ENCODE measurements around the gene MEIKIN.
"Not testable (repeated sequence)": the region's sequence is repeated elsewhere in the genome, so short reads cannot be mapped to it uniquely, and the experiment has no call there.

MEIKIN gene

GRCh38 chr5:131906668-131907067, 38.8 kb downstream of the MEIKIN start:
- Histone ChIP-seq H3K36me3 (ENCODE audit: insufficient read depth, low read length) (no peaks in the 10 kb centered on the region), H3K4me3 (ENCODE audit: low read depth, low read length) (no peak overlapping the region), H3K4me1 (ENCODE audit: control insufficient read depth, insufficient read depth, low read length, unreplicated experiment) (no peaks in the 10 kb centered on the region), H3K27me3 (ENCODE audit: insufficient read depth, low read length) (peaks cover 67% of the 10 kb centered on the region), H2AFZ (ENCODE audit: low read length, unreplicated experiment) (no peak overlapping the region), H3K79me2 (ENCODE audit: control insufficient read depth, insufficient read depth, low read length, unreplicated experiment) (no peaks in the 10 kb centered on the region), H3K27ac (ENCODE audit: low read depth, low read length) (no peak overlapping the region)

DNA sequence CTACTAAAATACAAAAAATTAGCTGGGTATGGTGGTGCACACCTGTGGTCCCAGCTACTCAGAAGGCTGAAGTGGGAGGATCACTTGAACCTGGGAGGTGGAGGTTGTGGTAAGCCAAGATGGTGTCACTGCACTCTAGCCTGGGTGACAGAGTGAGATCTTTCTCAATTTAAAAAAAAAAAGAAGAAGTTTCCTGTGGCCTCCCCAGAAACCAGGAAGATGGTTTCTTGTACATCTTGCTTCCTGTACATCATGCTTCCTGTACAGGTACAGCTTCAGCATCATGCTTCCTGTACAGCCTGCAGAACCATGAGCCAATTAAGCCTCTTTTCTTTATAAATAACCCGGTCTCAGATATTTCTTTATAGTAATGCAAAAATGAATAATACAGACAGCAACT, 43.2 kb downstream of the MEIKIN start:
- not testable (repeated sequence) for H3K27ac ChIP-seq (ENCODE audit: low read depth, low read length); H2AFZ ChIP-seq (ENCODE audit: low read length, unreplicated experiment); H3K4me1 ChIP-seq (ENCODE audit: control insufficient read depth, insufficient read depth, low read length, unreplicated experiment); H3K36me3 ChIP-seq (ENCODE audit: insufficient read depth, low read length); H3K4me3 ChIP-seq (ENCODE audit: low read depth, low read length); H3K79me2 ChIP-seq (ENCODE audit: control insufficient read depth, insufficient read depth, low read length, unreplicated experiment)
- peaks cover 29% of the 10 kb centered on the region for H3K27me3 ChIP-seq (ENCODE audit: insufficient read depth, low read length)

- no peak overlapping the region for H3K4me3 ChIP-seq (ENCODE audit: low read depth, low read length)
- H3K27ac ChIP-seq (ENCODE audit: low read depth, low read length) = no peak overlapping the region
- no peaks in the 10 kb centered on the region for H3K4me1 ChIP-seq (ENCODE audit: control insufficient read depth, insufficient read depth, low read length, unreplicated experiment)
- no peaks in the 10 kb centered on the region for H3K36me3 ChIP-seq (ENCODE audit: insufficient read depth, low read length)
- no peaks in the 10 kb centered on the region for H3K79me2 ChIP-seq (ENCODE audit: control insufficient read depth, insufficient read depth, low read length, unreplicated experiment)
- H3K27me3 ChIP-seq (ENCODE audit: insufficient read depth, low read length) = peaks cover 13% of the 10 kb centered on the region
- H2AFZ ChIP-seq (ENCODE audit: low read length, unreplicated experiment) = no peak overlapping the region
These were observed 45.8 kb downstream of the MEIKIN start for GRCh38 chr5:131899686-131900085.

GRCh38 chr5:131883984-131884383, 61.5 kb downstream of the MEIKIN start:
- H3K4me3 ChIP-seq (ENCODE audit: low read depth, low read length) = no peak overlapping the region
- no peaks in the 10 kb centered on the region for H3K36me3 ChIP-seq (ENCODE audit: insufficient read depth, low read length)
- H3K79me2 ChIP-seq (ENCODE audit: control insufficient read depth, insufficient read depth, low read length, unreplicated experiment) = no peaks in the 10 kb centered on the region
- no peaks in the 10 kb centered on the region for H3K4me1 ChIP-seq (ENCODE audit: control insufficient read depth, insufficient read depth, low read length, unreplicated experiment)
- peaks cover 46% of the 10 kb centered on the region for H3K27me3 ChIP-seq (ENCODE audit: insufficient read depth, low read length)
- no peak overlapping the region for H2AFZ ChIP-seq (ENCODE audit: low read length, unreplicated experiment)
- H3K27ac ChIP-seq (ENCODE audit: low read depth, low read length) = no peak overlapping the region

DNA sequence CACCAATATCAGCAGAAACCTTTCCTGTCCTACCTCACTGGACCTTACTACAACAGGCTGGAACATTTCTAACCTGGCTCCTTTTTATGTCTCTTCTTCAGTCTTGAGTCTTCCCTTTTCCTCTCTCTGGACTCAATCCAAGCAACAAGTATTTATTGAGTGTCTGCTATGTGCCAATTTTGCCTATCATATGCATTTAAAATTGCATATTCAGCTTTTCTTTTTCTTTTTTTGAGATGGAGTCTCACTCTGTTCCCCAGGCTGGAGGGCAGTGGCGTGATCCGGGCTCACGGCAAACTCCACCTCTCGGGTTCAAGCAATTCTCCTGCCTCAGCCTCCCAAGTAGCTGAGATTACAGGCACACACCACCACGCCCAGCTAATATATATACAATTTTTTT, 65.8 kb downstream of the MEIKIN start:
- H3K4me1 ChIP-seq (ENCODE audit: control insufficient read depth, insufficient read depth, low read length, unreplicated experiment) = no peaks in the 10 kb centered on the region
- no peaks in the 10 kb centered on the region for H3K79me2 ChIP-seq (ENCODE audit: control insufficient read depth, insufficient read depth, low read length, unreplicated experiment)
- no peak overlapping the region for H2AFZ ChIP-seq (ENCODE audit: low read length, unreplicated experiment)
- H3K27me3 ChIP-seq (ENCODE audit: insufficient read depth, low read length) = peaks cover 31% of the 10 kb centered on the region
- no peak overlapping the region for H3K4me3 ChIP-seq (ENCODE audit: low read depth, low read length)
- H3K27ac ChIP-seq (ENCODE audit: low read depth, low read length) = no peak overlapping the region
- no peaks in the 10 kb centered on the region for H3K36me3 ChIP-seq (ENCODE audit: insufficient read depth, low read length)

DNA sequence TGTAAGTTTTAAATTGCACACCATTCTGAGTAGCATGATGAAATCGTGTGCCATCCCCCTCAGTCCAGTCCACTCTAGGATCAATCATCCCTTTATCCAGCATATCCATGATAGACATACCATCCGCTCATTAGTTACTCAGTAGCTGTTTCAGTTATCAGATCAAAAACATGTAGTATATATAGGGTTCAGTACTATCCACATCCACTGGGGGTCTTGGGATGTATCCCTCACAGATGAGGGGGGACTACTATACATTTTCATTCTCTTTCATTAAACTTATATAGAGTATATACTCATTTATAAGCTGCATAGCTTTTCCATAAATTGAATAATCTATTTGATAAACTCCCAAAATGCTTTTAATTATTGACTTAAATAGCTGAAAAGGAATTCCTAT, 67.6 kb downstream of the MEIKIN start:
- H3K27me3 ChIP-seq (ENCODE audit: insufficient read depth, low read length) = peaks cover 20% of the 10 kb centered on the region; the same call in 1 of the 2 replicates
- no peak overlapping the region for H3K27ac ChIP-seq (ENCODE audit: low read depth, low read length)
- no peaks in the 10 kb centered on the region for H3K36me3 ChIP-seq (ENCODE audit: insufficient read depth, low read length)
- no peak overlapping the region for H3K4me3 ChIP-seq (ENCODE audit: low read depth, low read length)
- no peak overlapping the region for H2AFZ ChIP-seq (ENCODE audit: low read length, unreplicated experiment)
- no peaks in the 10 kb centered on the region for H3K4me1 ChIP-seq (ENCODE audit: control insufficient read depth, insufficient read depth, low read length, unreplicated experiment)
- no peaks in the 10 kb centered on the region for H3K79me2 ChIP-seq (ENCODE audit: control insufficient read depth, insufficient read depth, low read length, unreplicated experiment)

DNA sequence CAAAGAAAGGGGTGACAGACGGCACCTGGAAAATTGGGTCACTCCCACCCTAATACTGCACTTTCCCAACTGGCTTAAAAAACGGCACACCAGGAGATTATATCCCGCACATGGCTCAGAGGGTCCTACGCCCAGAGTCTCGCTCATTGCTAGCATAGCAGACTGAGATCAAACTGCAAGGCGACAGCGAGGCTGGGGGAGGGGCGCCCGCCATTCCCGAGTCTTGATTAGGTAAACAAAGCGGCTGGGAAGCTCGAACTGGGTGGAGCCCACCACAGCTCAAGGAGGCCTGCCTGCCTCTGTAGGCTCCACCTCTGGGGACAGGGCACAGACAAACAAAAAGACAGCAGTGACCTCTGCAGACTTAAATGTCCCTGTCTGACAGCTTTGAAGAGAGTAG, 74.2 kb downstream of the MEIKIN start:
- H3K27ac ChIP-seq (ENCODE audit: low read depth, low read length); H3K36me3 ChIP-seq (ENCODE audit: insufficient read depth, low read length): not testable (repeated sequence)
- H3K27me3 ChIP-seq (ENCODE audit: insufficient read depth, low read length) = peaks cover 18% of the 10 kb centered on the region

DNA sequence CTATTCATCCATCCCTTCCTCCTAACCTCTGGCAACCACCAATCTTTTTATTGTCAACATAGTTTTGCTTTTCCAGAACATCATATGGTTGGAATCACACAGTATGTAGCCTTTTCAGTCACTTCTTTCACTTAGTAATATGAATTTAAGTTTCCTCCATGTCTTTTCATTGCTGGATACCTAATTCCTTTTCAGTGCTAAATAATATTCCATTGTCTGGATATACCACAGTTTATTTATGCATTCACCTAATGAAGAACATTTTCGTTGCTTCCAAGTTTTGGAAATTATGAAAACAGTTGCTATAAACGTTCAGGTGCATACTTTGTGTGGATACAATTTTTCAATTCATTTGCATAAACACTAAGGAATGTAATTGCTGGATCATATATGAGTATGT, 77.9 kb downstream of the MEIKIN start:
- H3K4me3 ChIP-seq (ENCODE audit: low read depth, low read length) = no peak overlapping the region

More for the DNA sequence above, 74.2 kb downstream of the MEIKIN start:
- H2AFZ ChIP-seq (ENCODE audit: low read length, unreplicated experiment); H3K4me1 ChIP-seq (ENCODE audit: control insufficient read depth, insufficient read depth, low read length, unreplicated experiment); H3K79me2 ChIP-seq (ENCODE audit: control insufficient read depth, insufficient read depth, low read length, unreplicated experiment); H3K4me3 ChIP-seq (ENCODE audit: low read depth, low read length): not testable (repeated sequence)

DNA sequence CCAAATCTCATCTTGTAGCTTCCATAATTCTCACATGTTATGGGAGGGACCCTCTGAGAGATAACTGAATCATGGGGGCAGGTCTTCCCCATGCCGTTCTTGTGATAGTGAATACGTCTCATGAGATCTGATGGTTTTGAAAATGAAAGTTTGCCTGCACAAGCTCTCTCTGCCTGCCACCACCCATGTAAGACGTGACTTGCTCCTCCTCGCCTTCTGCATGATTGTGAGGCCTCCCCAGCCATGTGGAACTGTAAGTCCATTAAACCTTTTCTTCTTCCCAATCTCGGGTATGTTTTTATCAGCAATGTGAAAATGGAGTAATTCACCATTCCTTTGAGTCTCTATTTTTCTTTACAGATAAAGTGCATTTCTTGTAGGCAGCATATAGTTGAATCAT, 81.8 kb downstream of the MEIKIN start:
- H3K79me2 ChIP-seq (ENCODE audit: control insufficient read depth, insufficient read depth, low read length, unreplicated experiment) = no peaks in the 10 kb centered on the region
- no peak overlapping the region for H3K27ac ChIP-seq (ENCODE audit: low read depth, low read length)
- no peaks in the 10 kb centered on the region for H3K36me3 ChIP-seq (ENCODE audit: insufficient read depth, low read length)
- H3K4me1 ChIP-seq (ENCODE audit: control insufficient read depth, insufficient read depth, low read length, unreplicated experiment) = no peaks in the 10 kb centered on the region
- no peak overlapping the region for H2AFZ ChIP-seq (ENCODE audit: low read length, unreplicated experiment)
- H3K27me3 ChIP-seq (ENCODE audit: insufficient read depth, low read length) = peaks cover 14% of the 10 kb centered on the region
- H3K4me3 ChIP-seq (ENCODE audit: low read depth, low read length) = no peak overlapping the region

More for the DNA sequence above, 77.9 kb downstream of the MEIKIN start:
- Histone ChIP-seq H3K27me3 (ENCODE audit: insufficient read depth, low read length) (peaks cover 23% of the 10 kb centered on the region), H3K4me1 (ENCODE audit: control insufficient read depth, insufficient read depth, low read length, unreplicated experiment) (no peaks in the 10 kb centered on the region), H3K79me2 (ENCODE audit: control insufficient read depth, insufficient read depth, low read length, unreplicated experiment) (no peaks in the 10 kb centered on the region), H3K27ac (ENCODE audit: low read depth, low read length) (no peak overlapping the region), H3K36me3 (ENCODE audit: insufficient read depth, low read length) (no peaks in the 10 kb centered on the region), H2AFZ (ENCODE audit: low read length, unreplicated experiment) (no peak overlapping the region)

GRCh38 chr5:131857388-131857787, 88.1 kb downstream of the MEIKIN start:
- H3K36me3 ChIP-seq (ENCODE audit: insufficient read depth, low read length) = no peaks in the 10 kb centered on the region
- H3K79me2 ChIP-seq (ENCODE audit: control insufficient read depth, insufficient read depth, low read length, unreplicated experiment) = no peaks in the 10 kb centered on the region
- peaks cover 7% of the 10 kb centered on the region for H3K4me1 ChIP-seq (ENCODE audit: control insufficient read depth, insufficient read depth, low read length, unreplicated experiment)
- no peak overlapping the region for H3K4me3 ChIP-seq (ENCODE audit: low read depth, low read length)
- no peak overlapping the region for H2AFZ ChIP-seq (ENCODE audit: low read length, unreplicated experiment)
- peaks cover 18% of the 10 kb centered on the region for H3K27me3 ChIP-seq (ENCODE audit: insufficient read depth, low read length)
- H3K27ac ChIP-seq (ENCODE audit: low read depth, low read length) = no peak overlapping the region

- no peaks in the 10 kb centered on the region for H3K79me2 ChIP-seq (ENCODE audit: control insufficient read depth, insufficient read depth, low read length, unreplicated experiment)
- H3K27ac ChIP-seq (ENCODE audit: low read depth, low read length) = no peak overlapping the region
- H3K4me3 ChIP-seq (ENCODE audit: low read depth, low read length) = no peak overlapping the region
- H2AFZ ChIP-seq (ENCODE audit: low read length, unreplicated experiment) = no peak overlapping the region
- peaks cover 7% of the 10 kb centered on the region for H3K4me1 ChIP-seq (ENCODE audit: control insufficient read depth, insufficient read depth, low read length, unreplicated experiment)
- H3K27me3 ChIP-seq (ENCODE audit: insufficient read depth, low read length) = peaks cover 9% of the 10 kb centered on the region; the same call in 1 of the 2 replicates
- no peaks in the 10 kb centered on the region for H3K36me3 ChIP-seq (ENCODE audit: insufficient read depth, low read length)
These were observed 90.0 kb downstream of the MEIKIN start for GRCh38 chr5:131855452-131855851.

Measured in ACC112 (cell line).